ENCODE results near the gene PIMREG. TPM values are rescaled to one million over a fixed set of nuclear protein-coding genes. Genes with fewer than 3 reads are reported as not detected.

The PIMREG gene
- polyA plus RNA-seq, 1 donor = 9.7 TPM

Other genes with a start within 250 kb of the PIMREG start
- not detected for gene AIPL1, start 9.3 kb upstream of the PIMREG start, polyA plus RNA-seq
- gene PITPNM3, start 112.1 kb downstream of the PIMREG start, polyA plus RNA-seq = 1.4 TPM
- gene KIAA0753, start 196.3 kb downstream of the PIMREG start, polyA plus RNA-seq = 15.9 TPM
- 136 TPM for gene TXNDC17, start 196.6 kb downstream of the PIMREG start, polyA plus RNA-seq
- 16.5 TPM for gene MED31, start 207.2 kb downstream of the PIMREG start, polyA plus RNA-seq
- 8.1 TPM for gene C17orf100, start 207.3 kb downstream of the PIMREG start, polyA plus RNA-seq